ENCODE results near the gene BNIP5.

DNA sequence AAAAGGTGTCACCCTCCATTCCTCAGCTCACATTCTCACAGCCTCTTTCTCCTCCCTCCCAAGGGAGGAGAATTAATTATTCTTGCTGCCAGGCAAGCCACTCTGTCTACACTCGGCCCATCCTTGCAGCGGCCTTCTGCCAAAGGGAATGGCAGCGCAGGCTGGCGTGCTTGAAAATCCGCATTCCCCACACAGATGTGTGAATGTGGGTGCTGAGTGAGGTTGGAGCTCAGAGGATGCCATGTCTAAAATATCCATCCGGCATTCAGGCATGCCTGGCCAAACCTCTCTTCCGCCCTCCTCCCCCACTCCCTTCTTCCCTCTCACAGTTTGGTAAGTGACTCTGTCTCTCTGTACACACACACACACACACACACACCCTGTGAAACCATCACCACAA lies 39.2 kb downstream of the BNIP5 start:
- TF ChIP-seq GATA2 (IDR thresholded peaks at IDR 0.05; ENCODE audit: low read depth, low read length), result no peak
- TF ChIP-seq GATA3 (IDR thresholded peaks at IDR 0.05; ENCODE audit: low read depth, low read length), result no peak
